UCSD-AML1 (cell line): ENCODE results near the gene DCST1.
"Not testable (repeated sequence)": the region's sequence is repeated elsewhere in the genome, so short reads cannot be mapped to it uniquely, and the experiment has no call there.

Source experiments
- DNase-seq: peaks from one replicate; lab custom pipeline; 2025; ENCODE audit not compliant: unreplicated experiment; lab: John Stamatoyannopoulos, UW

DCST1 gene, protein sequence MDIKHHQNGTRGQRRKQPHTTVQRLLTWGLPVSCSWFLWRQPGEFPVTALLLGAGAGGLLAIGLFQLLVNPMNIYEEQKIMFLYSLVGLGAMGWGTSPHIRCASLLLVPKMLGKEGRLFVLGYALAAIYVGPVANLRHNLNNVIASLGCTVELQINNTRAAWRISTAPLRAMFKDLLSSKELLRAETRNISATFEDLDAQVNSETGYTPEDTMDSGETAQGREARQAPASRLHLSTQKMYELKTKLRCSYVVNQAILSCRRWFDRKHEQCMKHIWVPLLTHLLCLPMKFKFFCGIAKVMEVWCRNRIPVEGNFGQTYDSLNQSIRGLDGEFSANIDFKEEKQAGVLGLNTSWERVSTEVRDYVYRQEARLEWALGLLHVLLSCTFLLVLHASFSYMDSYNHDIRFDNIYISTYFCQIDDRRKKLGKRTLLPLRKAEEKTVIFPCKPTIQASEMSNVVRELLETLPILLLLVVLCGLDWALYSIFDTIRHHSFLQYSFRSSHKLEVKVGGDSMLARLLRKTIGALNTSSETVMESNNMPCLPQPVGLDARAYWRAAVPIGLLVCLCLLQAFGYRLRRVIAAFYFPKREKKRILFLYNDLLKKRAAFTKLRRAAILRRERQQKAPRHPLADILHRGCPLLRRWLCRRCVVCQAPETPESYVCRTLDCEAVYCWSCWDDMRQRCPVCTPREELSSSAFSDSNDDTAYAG

DNA sequence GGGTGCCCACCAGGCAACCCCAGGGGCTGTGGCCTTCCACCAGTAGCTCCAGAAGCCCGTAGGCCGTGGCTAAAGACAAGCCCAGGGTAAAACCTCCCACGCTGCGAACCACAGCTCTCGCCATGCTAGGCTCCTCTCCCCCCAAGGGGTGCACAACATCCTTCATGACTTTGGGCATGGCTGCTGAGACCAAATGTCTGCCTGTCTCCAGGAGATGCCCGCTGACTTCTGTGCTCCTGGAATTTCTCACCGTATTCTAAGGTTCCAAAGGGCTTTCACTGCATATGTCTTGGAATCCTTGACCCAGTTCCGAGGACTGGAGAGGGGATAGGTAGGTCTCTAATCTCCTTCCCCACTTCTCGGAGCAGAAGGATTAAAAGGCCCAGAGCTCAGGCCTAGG, at the start of gene DCST1, which contains the start of gene DCST2:
Gene DCST1, plus strand, starts transcription at position 301 of the 400 bp plus-strand sequence. CDS start 213 bp downstream, outside the sequence.
Gene DCST2, minus strand, starts transcription at position 258 of the 400 bp plus-strand sequence. Its CDS starts 80 bp downstream, at position 178.
- no peak for DNase-seq

- not testable (repeated sequence) for DNase-seq
Measured at GRCh38 chr1:154986736-154987135, 46.9 kb upstream of the DCST1 start.

GRCh38 chr1:154987326-154987725, 46.3 kb upstream of the DCST1 start:
- DNase-seq = no peak

DNA sequence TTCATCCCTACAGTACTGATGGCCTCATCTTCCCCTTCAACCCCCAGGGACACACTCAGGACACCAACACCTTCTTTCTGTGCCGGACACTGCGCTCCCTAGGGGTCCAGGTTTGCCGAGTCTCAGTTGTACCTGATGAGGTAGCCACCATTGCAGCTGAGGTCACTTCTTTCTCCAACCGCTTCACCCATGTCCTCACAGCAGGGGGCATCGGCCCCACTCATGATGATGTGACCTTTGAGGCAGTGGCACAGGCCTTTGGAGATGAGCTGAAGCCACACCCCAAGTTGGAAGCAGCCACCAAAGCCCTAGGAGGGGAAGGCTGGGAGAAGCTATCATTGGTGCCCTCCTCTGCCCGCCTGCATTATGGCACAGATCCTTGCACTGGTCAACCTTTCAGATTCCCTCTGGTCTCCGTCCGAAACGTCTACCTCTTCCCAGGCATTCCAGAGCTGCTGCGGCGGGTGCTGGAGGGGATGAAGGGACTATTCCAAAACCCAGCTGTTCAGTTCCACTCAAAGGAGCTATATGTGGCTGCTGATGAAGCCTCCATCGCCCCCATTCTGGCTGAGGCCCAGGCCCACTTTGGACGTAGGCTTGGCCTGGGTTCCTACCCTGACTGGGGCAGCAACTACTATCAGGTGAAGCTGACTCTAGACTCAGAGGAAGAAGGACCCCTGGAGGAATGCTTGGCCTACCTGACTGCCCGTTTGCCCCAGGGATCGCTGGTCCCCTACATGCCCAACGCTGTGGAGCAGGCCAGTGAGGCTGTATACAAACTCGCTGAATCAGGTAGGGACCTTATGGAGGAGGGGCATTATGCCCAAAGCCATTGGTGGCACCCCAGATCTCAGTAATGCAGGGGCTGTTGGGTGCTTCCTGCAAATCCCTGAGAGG, 45.3 kb upstream of the DCST1 start:
- DNase-seq = peak; percentile 29

GRCh38 chr1:154989195-154989860, 44.3 kb upstream of the DCST1 start:
- DNase-seq = no peak

DNA sequence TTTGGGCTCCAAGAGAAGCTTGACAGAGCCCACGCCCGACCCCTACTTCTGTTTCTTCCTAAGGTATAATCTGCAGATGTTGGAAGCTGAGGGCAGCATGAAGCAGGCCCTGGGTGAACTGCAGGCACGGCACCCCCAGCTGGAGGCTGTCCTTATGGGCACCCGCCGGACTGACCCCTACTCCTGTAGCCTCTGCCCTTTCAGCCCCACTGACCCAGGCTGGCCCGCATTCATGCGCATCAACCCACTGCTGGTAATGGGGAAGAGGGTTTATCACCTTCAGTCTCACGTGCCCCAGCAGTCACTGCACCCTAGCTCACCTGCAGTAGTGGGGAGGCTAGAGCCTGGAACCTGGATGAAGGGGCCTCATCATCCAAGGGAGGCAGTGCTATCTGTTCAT, 43.3 kb upstream of the DCST1 start:
- no peak for DNase-seq

GRCh38 chr1:154992721-154993571, 40.7 kb upstream of the DCST1 start:
- peak; percentile 39 for DNase-seq

DNA sequence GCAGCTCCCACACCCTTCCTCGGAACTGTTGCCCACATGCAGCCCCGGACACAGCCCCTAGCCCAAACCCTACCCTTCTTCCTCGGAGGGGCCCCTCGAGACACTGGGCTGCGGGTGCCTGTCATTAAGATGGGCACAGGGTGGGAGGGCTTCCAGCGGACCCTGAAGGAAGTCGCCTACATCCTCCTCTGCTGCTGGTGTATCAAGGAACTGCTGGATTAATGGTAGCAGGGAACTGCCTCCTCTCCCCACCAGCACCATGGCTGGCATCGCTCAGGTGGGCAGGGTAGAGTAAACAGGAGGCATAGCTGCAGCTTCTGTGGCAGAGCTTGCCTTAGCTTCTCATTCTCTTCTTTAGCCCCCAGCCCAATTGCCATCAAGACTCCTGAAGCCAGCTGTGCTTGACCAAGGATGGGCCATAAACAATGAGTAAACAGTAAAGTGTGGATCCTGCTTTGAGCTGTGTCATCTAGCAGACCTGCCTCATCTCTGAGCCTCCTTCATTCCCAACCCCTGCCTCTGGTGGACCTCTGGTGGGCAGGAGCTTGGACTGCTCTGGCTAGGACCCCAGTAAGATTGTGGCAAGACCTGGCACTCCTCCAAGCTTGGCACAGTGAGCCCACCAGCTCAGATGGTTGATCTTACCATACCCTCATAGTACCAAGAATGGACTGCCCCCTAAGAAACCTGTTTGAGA, 39.9 kb upstream of the DCST1 start, which contains the start of gene LENEP:
Gene LENEP, plus strand, starts transcription at position 15 of the 697 bp plus-strand sequence. Its CDS starts 22 bp downstream, at position 37.
- no peak for DNase-seq

DNA sequence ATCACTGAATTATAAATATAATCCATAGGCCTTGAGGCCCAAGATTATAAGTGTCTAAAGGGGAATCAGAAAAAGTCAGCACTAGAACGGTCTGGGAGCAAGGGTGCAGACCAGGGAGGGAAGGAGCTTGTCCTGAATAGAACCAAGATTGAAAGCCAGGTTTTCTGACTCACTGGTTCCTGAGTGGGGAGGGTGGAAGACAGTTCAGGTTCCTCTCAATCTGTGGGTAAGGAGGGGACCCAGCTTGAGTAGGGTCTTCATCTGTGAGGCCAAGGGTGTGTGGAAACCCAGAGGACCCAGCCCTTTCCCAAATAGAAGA, 39.4 kb upstream of the DCST1 start:
- DNase-seq = no peak

- no peak for DNase-seq
Measured at GRCh38 chr1:154994591-154994990, 39.0 kb upstream of the DCST1 start.

GRCh38 chr1:154995301-154995983, 38.2 kb upstream of the DCST1 start:
- peak; percentile 47 for DNase-seq

- DNase-seq = peak; percentile 79
Measured at GRCh38 chr1:154996966-154997701, 36.5 kb upstream of the DCST1 start.

GRCh38 chr1:154998201-154998780, 35.3 kb upstream of the DCST1 start:
- DNase-seq = peak; percentile 34

GRCh38 chr1:154998818-154999570, 34.6 kb upstream of the DCST1 start:
- DNase-seq = peak; percentile 82

DNA sequence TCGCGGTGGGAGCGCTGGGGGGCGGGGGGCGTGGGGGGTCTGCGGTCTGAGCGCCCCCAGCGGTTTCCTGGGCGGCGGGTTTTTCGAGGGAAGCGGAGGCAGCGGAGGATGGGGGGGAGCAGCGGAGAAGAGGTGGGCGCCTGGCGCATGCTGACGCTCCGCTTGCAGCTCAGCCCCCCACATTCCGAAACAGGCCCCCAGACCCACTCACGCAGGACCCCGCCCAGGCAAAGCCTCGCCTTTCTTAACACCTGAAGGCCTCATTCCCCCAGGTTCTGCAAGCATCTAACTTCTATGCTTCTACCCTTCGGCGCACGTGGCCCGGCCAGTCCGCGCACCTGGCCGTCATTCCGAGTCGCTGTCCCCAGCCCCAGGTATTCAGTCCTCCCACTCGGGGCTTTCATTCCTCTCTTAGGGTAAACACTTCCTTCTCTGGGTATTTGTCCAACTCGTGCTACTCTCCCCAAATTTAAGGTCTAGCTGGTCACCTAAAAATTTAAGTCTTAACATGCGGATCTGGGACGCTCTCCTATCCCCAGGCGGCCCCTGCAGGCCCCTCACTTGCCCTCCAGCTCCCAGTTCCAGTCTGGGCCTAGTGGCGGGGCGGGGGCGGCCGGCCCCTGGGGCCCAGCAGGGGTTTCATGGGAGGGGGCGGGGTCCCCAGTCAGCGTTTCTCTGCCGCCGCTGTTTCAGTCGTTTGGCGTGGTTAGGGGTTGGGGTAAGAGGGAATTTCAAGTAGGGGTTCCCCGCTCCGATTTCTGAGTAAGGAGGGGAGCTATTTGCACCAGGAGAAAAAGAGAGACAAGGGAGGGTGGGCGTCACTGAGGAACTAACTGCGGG, 33.8 kb upstream of the DCST1 start:
- peak; percentile 67 for DNase-seq

DNA sequence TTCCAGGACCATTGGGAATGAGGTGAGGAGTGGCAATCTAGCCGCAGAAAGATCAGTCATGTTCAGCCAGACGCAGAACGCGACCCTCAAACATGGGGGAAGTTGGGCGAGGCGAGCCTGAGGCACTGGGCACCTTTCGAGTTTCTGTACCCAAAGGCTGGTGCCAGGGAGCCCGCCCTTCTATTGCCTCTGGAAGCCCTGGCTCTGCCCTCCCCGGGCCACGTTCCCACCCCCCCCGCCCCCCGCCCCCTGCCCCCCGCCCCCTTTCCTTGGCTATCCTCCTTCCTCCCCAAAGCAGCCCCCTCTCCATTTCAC, 33.3 kb upstream of the DCST1 start:
- DNase-seq = no peak
